Neural cell (in vitro differentiated cells): ENCODE results near the gene HEPACAM2.

Experiments used
- CTCF ChIP-seq: fragments of 450-650 bp; IDR thresholded peaks from 2 replicates; pipeline ENCODE4 v1.5.1; 2014; ENCODE audit warnings: antibody characterized with exemption, mild to moderate bottlenecking, moderate library complexity; ENCODE audit not compliant: poor library complexity, severe bottlenecking
- EP300 ChIP-seq: fragments of 450-650 bp; conservative IDR thresholded peaks from 2 replicates; pipeline ENCODE4 v1.6.1; 2014; ENCODE audit warnings: antibody characterized with exemption, mild to moderate bottlenecking, moderate library complexity; ENCODE audit not compliant: poor library complexity, severe bottlenecking
- EZH2 ChIP-seq: fragments of 200-600, 300-800 bp; shearing (Covaris generic), sonication (generic); IDR thresholded peaks from 2 replicates; pipeline ENCODE4 v1.6.1; 2014; ENCODE audit warnings: antibody characterized with exemption, low read length, borderline replicate concordance, mild to moderate bottlenecking; ENCODE audit not compliant: insufficient read depth, poor library complexity, severe bottlenecking
- POLR2AphosphoS5 ChIP-seq: IDR thresholded peaks from 2 replicates; pipeline ENCODE4 v1.6.1; 2012
- TAF1 ChIP-seq: IDR thresholded peaks from 2 replicates; pipeline ENCODE4 v1.6.1; 2012; ENCODE audit warnings: low read depth

DNA sequence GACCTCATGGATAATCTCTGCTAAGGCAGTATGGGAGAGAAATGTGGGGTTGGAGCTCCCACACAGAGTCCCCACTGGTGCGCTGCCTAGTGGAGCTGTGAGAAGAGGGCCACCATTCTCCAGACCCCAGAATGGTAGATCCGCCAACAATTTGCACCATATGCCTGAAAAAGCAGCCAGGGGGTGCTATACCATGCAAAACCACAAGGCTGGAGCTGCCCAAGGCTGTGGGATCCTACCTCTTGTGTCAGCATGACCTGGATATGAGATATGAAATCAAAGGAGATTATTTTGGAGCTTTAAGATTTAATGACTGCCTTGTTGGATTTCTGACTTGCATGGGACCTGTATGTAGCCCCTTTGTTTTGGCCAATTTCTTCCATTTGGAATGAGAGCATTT lies 51.0 kb downstream of the HEPACAM2 start:
- TF ChIP-seq EZH2 (no peak), CTCF (no peak), POLR2AphosphoS5 (no peak), EP300 (no peak), TAF1 (no peak)
